Measurements from ENCODE around the gene HDHD2.

DNA sequence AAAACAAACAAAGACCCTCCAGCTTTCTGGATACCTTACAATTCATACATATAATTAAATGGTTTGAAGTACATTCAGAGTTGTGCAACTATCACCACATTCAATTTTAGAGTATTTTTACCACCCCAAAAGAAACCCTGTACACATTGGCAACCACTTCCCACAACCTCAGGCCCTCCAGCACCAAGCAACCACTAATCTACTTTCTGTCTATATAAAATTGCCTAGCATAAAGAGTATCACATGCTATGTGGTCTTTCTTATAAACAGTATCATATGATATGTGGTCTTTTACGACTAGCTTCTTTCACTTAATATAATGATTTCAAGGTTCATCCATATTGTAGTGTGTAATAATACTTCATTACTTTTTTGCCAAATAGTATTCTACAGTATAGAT lies 18.6 kb upstream of the HDHD2 start:
- TF ChIP-seq, protein P1, sequence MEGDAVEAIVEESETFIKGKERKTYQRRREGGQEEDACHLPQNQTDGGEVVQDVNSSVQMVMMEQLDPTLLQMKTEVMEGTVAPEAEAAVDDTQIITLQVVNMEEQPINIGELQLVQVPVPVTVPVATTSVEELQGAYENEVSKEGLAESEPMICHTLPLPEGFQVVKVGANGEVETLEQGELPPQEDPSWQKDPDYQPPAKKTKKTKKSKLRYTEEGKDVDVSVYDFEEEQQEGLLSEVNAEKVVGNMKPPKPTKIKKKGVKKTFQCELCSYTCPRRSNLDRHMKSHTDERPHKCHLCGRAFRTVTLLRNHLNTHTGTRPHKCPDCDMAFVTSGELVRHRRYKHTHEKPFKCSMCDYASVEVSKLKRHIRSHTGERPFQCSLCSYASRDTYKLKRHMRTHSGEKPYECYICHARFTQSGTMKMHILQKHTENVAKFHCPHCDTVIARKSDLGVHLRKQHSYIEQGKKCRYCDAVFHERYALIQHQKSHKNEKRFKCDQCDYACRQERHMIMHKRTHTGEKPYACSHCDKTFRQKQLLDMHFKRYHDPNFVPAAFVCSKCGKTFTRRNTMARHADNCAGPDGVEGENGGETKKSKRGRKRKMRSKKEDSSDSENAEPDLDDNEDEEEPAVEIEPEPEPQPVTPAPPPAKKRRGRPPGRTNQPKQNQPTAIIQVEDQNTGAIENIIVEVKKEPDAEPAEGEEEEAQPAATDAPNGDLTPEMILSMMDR (optimal IDR thresholded peaks at IDR 0.05 in 1 of 3, IDR thresholded peaks at IDR 0.05 in 1 of 3, conservative IDR thresholded peaks at IDR 0.05 in 1 of 3; ENCODE audit: extremely low read depth in 1 of 3, insufficient read depth in 2 of 3, low read length in 3 of 3) = no peak
- TF ChIP-seq EZH2 (IDR thresholded peaks at IDR 0.05; ENCODE audit: low read length) = no peak

All from keratinocyte (primary cell).